Fibroblast of upper back skin (primary cell): ENCODE data around the gene CEACAM19.
"Not testable (repeated sequence)": the region's sequence is repeated elsewhere in the genome, so short reads cannot be mapped to it uniquely, and the experiment has no call there.

Experiments
- DNase-seq: peaks from one replicate; pipeline ENCODE4 v3.0.0-alpha.2; 2013

CEACAM19 gene

GRCh38 chr19:44671400-44671799 lies at the start of gene CEACAM19:
TSS of gene CEACAM19 (plus strand) at chr19:44671482. CDS start at chr19:44671932, 450 bp downstream.
- no peak for DNase-seq

GRCh38 chr19:44623080-44623479 lies 48.2 kb upstream of the CEACAM19 start:
- peak; percentile 41 for DNase-seq

- DNase-seq = no peak
Observed at GRCh38 chr19:44623626-44624025, 47.7 kb upstream of the CEACAM19 start.

- DNase-seq = no peak
Observed at GRCh38 chr19:44624840-44625354, 46.4 kb upstream of the CEACAM19 start.

GRCh38 chr19:44625637-44626036 lies 45.6 kb upstream of the CEACAM19 start:
- not testable (repeated sequence) for DNase-seq

- DNase-seq = peak; percentile 99
Observed at GRCh38 chr19:44626048-44626624, 45.1 kb upstream of the CEACAM19 start.

GRCh38 chr19:44627631-44628030 lies 43.7 kb upstream of the CEACAM19 start:
- no peak for DNase-seq

GRCh38 chr19:44628793-44629192 lies 42.5 kb upstream of the CEACAM19 start:
- DNase-seq = no peak

- not testable (repeated sequence) for DNase-seq
Observed at GRCh38 chr19:44631611-44632010, 39.7 kb upstream of the CEACAM19 start.

GRCh38 chr19:44634058-44634457 lies 37.2 kb upstream of the CEACAM19 start:
- DNase-seq = not testable (repeated sequence)

- no peak for DNase-seq
Observed at GRCh38 chr19:44634785-44635184, 36.5 kb upstream of the CEACAM19 start.

- DNase-seq = peak; percentile 73
Observed at GRCh38 chr19:44635581-44636438, 35.5 kb upstream of the CEACAM19 start.

- no peak for DNase-seq
Observed at GRCh38 chr19:44636439-44637389, 34.6 kb upstream of the CEACAM19 start.

GRCh38 chr19:44637390-44637764 lies 33.9 kb upstream of the CEACAM19 start:
- no peak for DNase-seq

GRCh38 chr19:44640518-44640917 lies 30.8 kb upstream of the CEACAM19 start:
- peak; percentile 69 for DNase-seq

- no peak for DNase-seq
Observed at GRCh38 chr19:44641501-44642265, 29.6 kb upstream of the CEACAM19 start.

GRCh38 chr19:44642377-44642776 lies 28.9 kb upstream of the CEACAM19 start:
- DNase-seq = no peak

GRCh38 chr19:44643605-44644401 lies 27.5 kb upstream of the CEACAM19 start, which contains the start of gene PVR:
TSS of gene PVR (plus strand) at chr19:44643910. CDS start at chr19:44644097, 187 bp downstream.
- peak; percentile 75 for DNase-seq

GRCh38 chr19:44644402-44645016 lies 26.8 kb upstream of the CEACAM19 start:
- DNase-seq = no peak

GRCh38 chr19:44645407-44646048 lies 25.8 kb upstream of the CEACAM19 start:
- DNase-seq = no peak
